ENCODE results near the gene KIF4A. TPM values are rescaled to one million over a fixed set of nuclear protein-coding genes. Genes with fewer than 3 reads are reported as not detected.

The KIF4A gene
- total and polyA plus RNA-seq, 2 of the 4 experiments (the other 2 are of a cell fraction), result 10.0 to 19.0 TPM

GRCh38 chrX:70336767-70337166, 46.9 kb downstream of the KIF4A start:
- Histone ChIP-seq H2BK120ac (ENCODE audit: low read depth, low read length) (no peak overlapping the region), H3K27ac (ENCODE audit: insufficient read depth, low read length) (no peak overlapping the region), H2AK9ac (replicated peaks; ENCODE audit: low read depth, low read length, poor library complexity) (no peak overlapping the region), H2BK5ac (ENCODE audit: low read depth, low read length, poor library complexity, severe bottlenecking) (no peak overlapping the region), H2AK5ac (ENCODE audit: low read depth, low read length) (no peak overlapping the region), H4K5ac (ENCODE audit: low read depth, low read length) (no peak overlapping the region), H3K9me3 (ENCODE audit: control insufficient read depth, insufficient read depth, low read length) (no peaks in the 10 kb centered on the region), H3K9me1 (ENCODE audit: insufficient read depth, low read length) (no peaks in the 10 kb centered on the region), H3K36me3 (ENCODE audit: control insufficient read depth, insufficient read depth, low read length) (no peaks in the 10 kb centered on the region), H3K79me1 (ENCODE audit: low read depth in 1 of 2, low read length in 2 of 2) (no peaks in the 10 kb centered on the region; a peak in 1 of 4 replicates), H2BK20ac (ENCODE audit: low read depth, low read length) (no peak overlapping the region), H4K91ac (ENCODE audit: insufficient read depth, low read depth, low read length) (no peak overlapping the region), H2AFZ (replicated peaks; ENCODE audit: low read length, poor library complexity) (no peak overlapping the region), H3K14ac (replicated peaks; ENCODE audit: low read depth, low read length) (no peak overlapping the region), H3K56ac (ENCODE audit: extremely low read depth, insufficient read depth, low read length) (no peak overlapping the region), H4K20me1 (ENCODE audit: insufficient read depth, low read length) (no peaks in the 10 kb centered on the region), H3K23ac (ENCODE audit: low read depth, low read length) (no peak overlapping the region), H2BK15ac (ENCODE audit: low read depth, low read length) (no peak overlapping the region), H3K4me1 (ENCODE audit: control insufficient read depth, insufficient read depth, low read length) (no peaks in the 10 kb centered on the region), H3K4me3 (ENCODE audit: insufficient read depth, low read depth, low read length) (no peak overlapping the region), H3K4ac (ENCODE audit: low read depth, low read length) (no peak overlapping the region), H3K9ac (ENCODE audit: low read depth, low read length) (no peak overlapping the region), H3K27me3 (ENCODE audit: control insufficient read depth, insufficient read depth, low read length) (no peaks in the 10 kb centered on the region), H4K8ac (ENCODE audit: low read depth in 2 of 2, low read length in 2 of 2) (no peak overlapping the region), H3K4me2 (ENCODE audit: low read depth, low read length) (no peak overlapping the region), H3K18ac (ENCODE audit: low read depth, low read length) (no peak overlapping the region)
- ChIA-PET CTCF (no interaction called here), POLR2A (ENCODE audit: unreplicated experiment) (no interaction called here)
- intact Hi-C loops (cut with micrococcal nuclease) (no loop called here), in situ Hi-C loops (cut with MboI; ENCODE audit: low sequenced_read_pairs) (no loop called here), dilution Hi-C loops (cut with HindIII; ENCODE audit: low sequenced_read_pairs, unreplicated experiment) (no loop called here)
- no peak for DNase-seq
- no peak for ATAC-seq (ENCODE audit: low read depth)
- TF ChIP-seq RAD21 (IDR thresholded peaks at IDR 0.05; ENCODE audit: low read length), result no peak
- no peak for TF ChIP-seq MAFK (IDR thresholded peaks at IDR 0.05; ENCODE audit: low read depth, low read length)
- TF ChIP-seq MAZ (IDR thresholded peaks at IDR 0.05; ENCODE audit: borderline replicate concordance, low read depth, low read length), result no peak
- TF ChIP-seq NFE2L2 (IDR thresholded peaks at IDR 0.05; ENCODE audit: low read depth, low read length), result no peak
- no peak for TF ChIP-seq BHLHE40 (IDR thresholded peaks at IDR 0.05; ENCODE audit: low read depth, low read length)
- TF ChIP-seq MXI1 (IDR thresholded peaks at IDR 0.05; ENCODE audit: borderline replicate concordance, low read depth, low read length), result no peak
- no peak for TF ChIP-seq CTCF (conservative IDR thresholded peaks at IDR 0.05; ENCODE audit: low read depth, low read length)
- TF ChIP-seq SMC3 (IDR thresholded peaks at IDR 0.05; ENCODE audit: low read depth, low read length), result no peak
- no peak for TF ChIP-seq RCOR1 (IDR thresholded peaks at IDR 0.05; ENCODE audit: insufficient replicate concordance, low read length)
- no peak for TF ChIP-seq POLR2A (IDR thresholded peaks at IDR 0.05; ENCODE audit: low read depth, low read length)
- no peak for TF ChIP-seq USF2 (IDR thresholded peaks at IDR 0.05; ENCODE audit: low read depth, low read length)
- no peak for TF ChIP-seq CEBPB (IDR thresholded peaks at IDR 0.05; ENCODE audit: low read depth, low read length)
- TF ChIP-seq FOS (IDR thresholded peaks at IDR 0.05; ENCODE audit: low read depth, low read length), result no peak
- TF ChIP-seq ELK1 (IDR thresholded peaks at IDR 0.05; ENCODE audit: borderline replicate concordance, low read depth, low read length), result no peak
- TF ChIP-seq CHD1 (IDR thresholded peaks at IDR 0.05; ENCODE audit: low read depth, low read length), result no peak
- TF ChIP-seq RFX5 (IDR thresholded peaks at IDR 0.05; ENCODE audit: low read depth, low read length), result no peak
- BruUV-seq (replicated peaks), result no TSS peak
